ENCODE results near the gene DXO.

DNA sequence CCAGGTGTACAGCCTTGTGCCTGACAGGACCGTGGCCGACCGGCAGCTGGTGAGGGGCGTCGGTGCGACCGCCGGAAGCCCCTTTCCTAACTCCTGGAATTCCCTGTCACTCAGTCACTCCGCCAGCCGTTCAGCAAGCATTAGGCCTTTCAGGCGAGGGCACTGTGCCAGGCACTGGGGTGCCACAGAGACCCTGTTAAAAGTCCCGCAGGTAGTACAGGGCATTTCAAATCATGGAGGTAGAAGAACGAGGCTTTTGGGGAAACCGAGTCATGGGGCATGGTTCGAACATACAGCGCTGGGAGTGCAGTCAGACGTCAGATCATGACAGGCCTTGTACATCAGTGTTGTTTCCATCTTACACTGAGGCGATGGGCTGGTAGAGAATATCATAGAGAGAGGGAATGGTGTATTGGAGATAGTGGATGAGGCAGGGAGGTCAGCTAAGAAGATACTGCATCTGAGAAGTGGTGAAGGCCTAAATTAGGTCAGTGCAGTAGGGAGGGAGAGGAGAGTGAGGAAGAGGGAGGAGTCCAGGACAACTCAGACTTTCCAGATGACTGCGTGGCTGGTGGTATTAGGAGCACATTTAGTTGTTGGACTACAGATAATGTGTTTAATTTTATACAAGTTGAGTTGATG lies 892 bp upstream of the DXO start:
- TF ChIP-seq, protein P1, sequence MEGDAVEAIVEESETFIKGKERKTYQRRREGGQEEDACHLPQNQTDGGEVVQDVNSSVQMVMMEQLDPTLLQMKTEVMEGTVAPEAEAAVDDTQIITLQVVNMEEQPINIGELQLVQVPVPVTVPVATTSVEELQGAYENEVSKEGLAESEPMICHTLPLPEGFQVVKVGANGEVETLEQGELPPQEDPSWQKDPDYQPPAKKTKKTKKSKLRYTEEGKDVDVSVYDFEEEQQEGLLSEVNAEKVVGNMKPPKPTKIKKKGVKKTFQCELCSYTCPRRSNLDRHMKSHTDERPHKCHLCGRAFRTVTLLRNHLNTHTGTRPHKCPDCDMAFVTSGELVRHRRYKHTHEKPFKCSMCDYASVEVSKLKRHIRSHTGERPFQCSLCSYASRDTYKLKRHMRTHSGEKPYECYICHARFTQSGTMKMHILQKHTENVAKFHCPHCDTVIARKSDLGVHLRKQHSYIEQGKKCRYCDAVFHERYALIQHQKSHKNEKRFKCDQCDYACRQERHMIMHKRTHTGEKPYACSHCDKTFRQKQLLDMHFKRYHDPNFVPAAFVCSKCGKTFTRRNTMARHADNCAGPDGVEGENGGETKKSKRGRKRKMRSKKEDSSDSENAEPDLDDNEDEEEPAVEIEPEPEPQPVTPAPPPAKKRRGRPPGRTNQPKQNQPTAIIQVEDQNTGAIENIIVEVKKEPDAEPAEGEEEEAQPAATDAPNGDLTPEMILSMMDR (IDR thresholded peaks at IDR 0.05): no peak
- no peak for TF ChIP-seq POLR2AphosphoS5 (IDR thresholded peaks at IDR 0.05; ENCODE audit: low read depth, low read length)
- TF ChIP-seq, protein P2, sequence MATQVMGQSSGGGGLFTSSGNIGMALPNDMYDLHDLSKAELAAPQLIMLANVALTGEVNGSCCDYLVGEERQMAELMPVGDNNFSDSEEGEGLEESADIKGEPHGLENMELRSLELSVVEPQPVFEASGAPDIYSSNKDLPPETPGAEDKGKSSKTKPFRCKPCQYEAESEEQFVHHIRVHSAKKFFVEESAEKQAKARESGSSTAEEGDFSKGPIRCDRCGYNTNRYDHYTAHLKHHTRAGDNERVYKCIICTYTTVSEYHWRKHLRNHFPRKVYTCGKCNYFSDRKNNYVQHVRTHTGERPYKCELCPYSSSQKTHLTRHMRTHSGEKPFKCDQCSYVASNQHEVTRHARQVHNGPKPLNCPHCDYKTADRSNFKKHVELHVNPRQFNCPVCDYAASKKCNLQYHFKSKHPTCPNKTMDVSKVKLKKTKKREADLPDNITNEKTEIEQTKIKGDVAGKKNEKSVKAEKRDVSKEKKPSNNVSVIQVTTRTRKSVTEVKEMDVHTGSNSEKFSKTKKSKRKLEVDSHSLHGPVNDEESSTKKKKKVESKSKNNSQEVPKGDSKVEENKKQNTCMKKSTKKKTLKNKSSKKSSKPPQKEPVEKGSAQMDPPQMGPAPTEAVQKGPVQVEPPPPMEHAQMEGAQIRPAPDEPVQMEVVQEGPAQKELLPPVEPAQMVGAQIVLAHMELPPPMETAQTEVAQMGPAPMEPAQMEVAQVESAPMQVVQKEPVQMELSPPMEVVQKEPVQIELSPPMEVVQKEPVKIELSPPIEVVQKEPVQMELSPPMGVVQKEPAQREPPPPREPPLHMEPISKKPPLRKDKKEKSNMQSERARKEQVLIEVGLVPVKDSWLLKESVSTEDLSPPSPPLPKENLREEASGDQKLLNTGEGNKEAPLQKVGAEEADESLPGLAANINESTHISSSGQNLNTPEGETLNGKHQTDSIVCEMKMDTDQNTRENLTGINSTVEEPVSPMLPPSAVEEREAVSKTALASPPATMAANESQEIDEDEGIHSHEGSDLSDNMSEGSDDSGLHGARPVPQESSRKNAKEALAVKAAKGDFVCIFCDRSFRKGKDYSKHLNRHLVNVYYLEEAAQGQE (IDR thresholded peaks at IDR 0.05; ENCODE audit: insufficient read depth in 1 of 2, low read depth in 2 of 2, low read length in 1 of 2): no peak
